CD4-positive, alpha-beta memory T cell (primary cell): Measurements from ENCODE around the gene RAB4A. TPM values are rescaled to one million over a fixed set of nuclear protein-coding genes. Genes with fewer than 3 reads are reported as not detected.

Experiments
- CTCF ChIA-PET: fragments of 350-600 bp; sonication (Branson Sonifier 250); formaldehyde crosslinking; loops from one replicate; lab custom pipeline; 2021; ENCODE audit warnings: inconsistent platforms; ENCODE audit not compliant: partially characterized antibody; lab: Charles Lee
- POLR2A ChIA-PET: fragments of 350-600 bp; sonication (Branson Sonifier 250); formaldehyde crosslinking; loops from one replicate; lab custom pipeline; 2021; ENCODE audit not compliant: partially characterized antibody; lab: Charles Lee
- DNase-seq, 5 donors: peaks; one replicate each; pipeline versions ENCODE4 v3.0.0 to v3.0.0-alpha.2; 2020 to 2022; ENCODE audit warnings: mixed read lengths in 1 of 5
- H3K27ac ChIP-seq: one replicate; pipeline ENCODE4 v1.7.0; 2013; ENCODE audit warnings: low read depth, low read length
- H3K27me3 ChIP-seq: 2 replicates; pipeline ENCODE4 v1.7.0; 2013; ENCODE audit warnings: mild to moderate bottlenecking, low read length, moderate library complexity; ENCODE audit not compliant: insufficient read depth
- H3K36me3 ChIP-seq: 2 replicates; pipeline ENCODE4 v1.7.0; 2013; ENCODE audit warnings: mild to moderate bottlenecking, low read length, moderate library complexity; ENCODE audit not compliant: insufficient read depth
- H3K4me1 ChIP-seq: 2 replicates; pipeline ENCODE4 v1.7.0; 2013; ENCODE audit warnings: mild to moderate bottlenecking, low read length, moderate library complexity; ENCODE audit not compliant: insufficient read depth
- H3K4me3 ChIP-seq, 2 donors: one replicate each; pipeline ENCODE4 v1.7.0; 2013; ENCODE audit warnings: low read length in 2 of 2, mild to moderate bottlenecking in 1 of 2
- H3K9me3 ChIP-seq, 2 donors: one replicate each; pipeline ENCODE4 v1.7.0; 2013; ENCODE audit warnings: low read length in 2 of 2, control low read depth in 1 of 2; ENCODE audit not compliant: control insufficient read depth in 1 of 2
- H3K27ac Mint-ChIP-seq, 7 donors: one replicate each; pipeline ENCODE4 v1.8.0; 2020 to 2021; ENCODE audit warnings: mixed read lengths in 7 of 7, mild to moderate bottlenecking in 6 of 7, inconsistent platforms in 3 of 7, moderate library complexity in 3 of 7
- H3K27me3 Mint-ChIP-seq, 2 donors: one replicate each; pipeline ENCODE4 v1.8.0; 2020 to 2021; ENCODE audit warnings: mixed read lengths in 2 of 2
- H3K36me3 Mint-ChIP-seq, 2 donors: one replicate each; pipeline ENCODE4 v1.8.0; 2020 to 2021; ENCODE audit warnings: mixed read lengths in 2 of 2, inconsistent platforms in 1 of 2, mild to moderate bottlenecking in 1 of 2
- H3K4me1 Mint-ChIP-seq, 4 donors: one replicate each; pipeline ENCODE4 v1.8.0; 2020 to 2021; ENCODE audit warnings: mixed read lengths in 4 of 4, mild to moderate bottlenecking in 1 of 4
- H3K4me3 Mint-ChIP-seq, 8 donors: one replicate each; pipeline ENCODE4 v1.8.0; 2020 to 2021; ENCODE audit warnings: mixed read lengths in 8 of 8, mild to moderate bottlenecking in 7 of 8, moderate library complexity in 6 of 8, inconsistent platforms in 3 of 8
- H3K9me3 Mint-ChIP-seq, 8 donors: one replicate each; pipeline ENCODE4 v1.8.0; 2020 to 2021; ENCODE audit warnings: mixed read lengths in 8 of 8, mild to moderate bottlenecking in 5 of 8, inconsistent platforms in 3 of 8, moderate library complexity in 1 of 8
- intact Hi-C: fragments of 100-400 bp; cut with micrococcal nuclease; formaldehyde crosslinking; loops from one replicate; pipeline ENCODE4 v1.15.1; 2023
- polyA plus RNA-seq, 2 donors: library from polyadenylated mRNA; unstranded; fragments of 300-500 nt; fragmentation: Illumina TruSeq; gene quantifications; one replicate each; pipeline ENCODE4 v1.2.3, GENCODE V29; 2021
- total RNA-seq, 2 experiments: library from RNA; stranded (reverse); gene quantifications; one replicate each; pipeline ENCODE4 v1.2.3, GENCODE V29; 2021

Gene RAB4A
- total and polyA plus RNA-seq, 4 experiments from 2014 or later = 18.8 to 44.9 (median 33.3) TPM

- POLR2A ChIA-PET = no interaction called here
- Mint-ChIP-seq H3K36me3 (peaks cover 0 to 11% of the 10 kb centered on the region in 2 donors), H3K4me3 (no peak overlapping the region), H3K27ac (no peak overlapping the region), H3K4me1 (peaks cover under 1 to 7% (median 1%) of the 10 kb centered on the region in 4 donors), H3K9me3 (peaks cover 0 to 24% (median 16%) of the 10 kb centered on the region in 8 donors), H3K27me3 (no peaks in the 10 kb centered on the region)
- Histone ChIP-seq H3K36me3 (no peaks in the 10 kb centered on the region), H3K27me3 (no peaks in the 10 kb centered on the region), H3K4me1 (peaks cover 4% of the 10 kb centered on the region), H3K4me3 (no peak overlapping the region), H3K9me3 (no peaks in the 10 kb centered on the region), H3K27ac (no peak overlapping the region)
- CTCF ChIA-PET = interaction anchor here (0.6 to 3.3 kb wide), 3 partner anchors 11 to 194 kb away, joined by 3 to 10 read pairs (median 6); no protein-coding TSS in a partner anchor
- intact Hi-C loops = no loop called here
- no peak for DNase-seq
Measured at GRCh38 chr1:229243638-229244037, 27.3 kb upstream of the RAB4A start.

- Mint-ChIP-seq H3K9me3 (peaks cover 0 to 24% (median 16%) of the 10 kb centered on the region in 8 donors), H3K36me3 (peaks cover 0 to 11% of the 10 kb centered on the region in 2 donors), H3K27me3 (no peaks in the 10 kb centered on the region), H3K4me3 (no peak overlapping the region), H3K4me1 (peaks cover 5 to 12% (median 6%) of the 10 kb centered on the region in 4 donors), H3K27ac (no peak overlapping the region)
- H3K36me3 ChIP-seq = no peaks in the 10 kb centered on the region
- H3K4me3 ChIP-seq = no peak overlapping the region
- intact Hi-C loops = no loop called here
- H3K4me1 ChIP-seq = peaks cover 9% of the 10 kb centered on the region
- no peak for DNase-seq
- H3K27me3 ChIP-seq = no peaks in the 10 kb centered on the region
- POLR2A ChIA-PET = no interaction called here
- no peaks in the 10 kb centered on the region for H3K9me3 ChIP-seq
- no peak overlapping the region for H3K27ac ChIP-seq
- CTCF ChIA-PET = interaction anchor here (0.6 to 3.3 kb wide), 3 partner anchors 11 to 194 kb away, joined by 3 to 10 read pairs (median 3); no protein-coding TSS in a partner anchor
Measured at GRCh38 chr1:229244091-229244490, 26.8 kb upstream of the RAB4A start.

- DNase-seq = no peak
- H3K27me3 Mint-ChIP-seq = no peaks in the 10 kb centered on the region
- H3K36me3 Mint-ChIP-seq = peaks cover 0 to 11% of the 10 kb centered on the region in 2 donors
- peaks cover 32% of the 10 kb centered on the region for H3K4me1 ChIP-seq
- no peaks in the 10 kb centered on the region for H3K36me3 ChIP-seq
- H3K4me3 Mint-ChIP-seq = no peak overlapping the region
- H3K9me3 ChIP-seq = no peaks in the 10 kb centered on the region
- H3K4me1 Mint-ChIP-seq = peaks cover 26 to 49% (median 35%) of the 10 kb centered on the region in 4 donors
- H3K27ac ChIP-seq = no peak overlapping the region
- intact Hi-C loops = no loop called here
- ChIA-PET CTCF (no interaction called here), POLR2A (no interaction called here)
- no peaks in the 10 kb centered on the region for H3K27me3 ChIP-seq
- peak overlapping the region in 2 of 7 donors; percentile 37 to 48 for H3K27ac Mint-ChIP-seq
- H3K4me3 ChIP-seq = no peak overlapping the region
- H3K9me3 Mint-ChIP-seq = peaks cover 0 to 20% (median 15%) of the 10 kb centered on the region in 8 donors
Measured at GRCh38 chr1:229247871-229248270, 23.0 kb upstream of the RAB4A start.

GRCh38 chr1:229248821-229249817 is 21.8 kb upstream of the RAB4A start:
- no peaks in the 10 kb centered on the region for H3K27me3 Mint-ChIP-seq
- Histone ChIP-seq H3K27me3 (no peaks in the 10 kb centered on the region), H3K27ac (no peak overlapping the region), H3K4me1 (peaks cover 43% of the 10 kb centered on the region), H3K36me3 (no peaks in the 10 kb centered on the region), H3K4me3 (no peak overlapping the region), H3K9me3 (no peaks in the 10 kb centered on the region)
- H3K4me1 Mint-ChIP-seq = peaks cover 35 to 60% (median 45%) of the 10 kb centered on the region in 4 donors
- H3K4me3 Mint-ChIP-seq = peak overlapping the region in 4 of 8 donors; percentile 3 to 70 (median 42)
- H3K36me3 Mint-ChIP-seq = peaks cover 0 to 3% of the 10 kb centered on the region in 2 donors
- no peak for DNase-seq
- H3K9me3 Mint-ChIP-seq = peaks cover 0 to 8% (median 6%) of the 10 kb centered on the region in 8 donors
- POLR2A ChIA-PET = interaction anchor here (0.5 kb wide), 1 partner anchor 1398 kb away, joined by 3 read pairs; no protein-coding TSS in a partner anchor
- H3K27ac Mint-ChIP-seq = peak overlapping the region; percentile 12 to 92 (median 75)
- CTCF ChIA-PET = interaction anchor here (0.7 to 1.8 kb wide), 5 partner anchors 12 to 584 kb away, joined by 3 to 8 read pairs (median 4); no protein-coding TSS in a partner anchor
- intact Hi-C loops = no loop called here

- H3K4me3 Mint-ChIP-seq = peak overlapping the region in 3 of 8 donors; percentile 28 to 68 (median 39)
- no peaks in the 10 kb centered on the region for H3K9me3 ChIP-seq
- peaks cover 0 to 3% (median 0%) of the 10 kb centered on the region in 8 donors for H3K9me3 Mint-ChIP-seq
- intact Hi-C loops = no loop called here
- no peaks in the 10 kb centered on the region for H3K27me3 ChIP-seq
- no peak for DNase-seq
- peaks cover 53% of the 10 kb centered on the region for H3K4me1 ChIP-seq
- no peak overlapping the region for H3K27ac ChIP-seq
- peaks cover 39 to 68% (median 49%) of the 10 kb centered on the region in 4 donors for H3K4me1 Mint-ChIP-seq
- H3K36me3 Mint-ChIP-seq = no peaks in the 10 kb centered on the region
- ChIA-PET POLR2A (no interaction called here), CTCF (interaction anchor here (0.9 to 1.8 kb wide), 3 partner anchors 13 to 585 kb away, joined by 3 to 8 read pairs (median 4); no protein-coding TSS in a partner anchor)
- no peaks in the 10 kb centered on the region for H3K36me3 ChIP-seq
- no peak overlapping the region for H3K4me3 ChIP-seq
- H3K27me3 Mint-ChIP-seq = no peaks in the 10 kb centered on the region
- H3K27ac Mint-ChIP-seq = peak overlapping the region; percentile 3 to 92 (median 54)
Measured at GRCh38 chr1:229249854-229250644, 20.9 kb upstream of the RAB4A start.

- Histone ChIP-seq H3K4me1 (peaks cover 58% of the 10 kb centered on the region), H3K27me3 (no peaks in the 10 kb centered on the region), H3K9me3 (no peaks in the 10 kb centered on the region), H3K4me3 (no peak overlapping the region), H3K27ac (no peak overlapping the region), H3K36me3 (no peaks in the 10 kb centered on the region)
- Mint-ChIP-seq H3K4me3 (peak overlapping the region in 2 of 8 donors; percentile 21 to 40), H3K4me1 (peaks cover 41 to 72% (median 52%) of the 10 kb centered on the region in 4 donors), H3K27ac (peak overlapping the region in 6 of 7 donors; percentile 3 to 79 (median 50)), H3K27me3 (no peaks in the 10 kb centered on the region), H3K36me3 (no peaks in the 10 kb centered on the region), H3K9me3 (peaks cover 0 to 3% (median 0%) of the 10 kb centered on the region in 8 donors)
- ChIA-PET POLR2A (no interaction called here), CTCF (interaction anchor here (1.8 kb wide), 1 partner anchor 586 kb away, joined by 5 read pairs; no protein-coding TSS in a partner anchor)
- no peak for DNase-seq
- intact Hi-C loops = no loop called here
Measured at GRCh38 chr1:229251185-229251584, 19.7 kb upstream of the RAB4A start.
